Kidney capillary endothelial cell (primary cell): ENCODE results near the gene CCDC178.
"Not testable (repeated sequence)": the region's sequence is repeated elsewhere in the genome, so short reads cannot be mapped to it uniquely, and the experiment has no call there.

Experiments used
- DNase-seq: peaks from one replicate; pipeline ENCODE4 v3.0.0-alpha.2; 2018; ENCODE audit warnings: low spot score

CCDC178 gene

DNA sequence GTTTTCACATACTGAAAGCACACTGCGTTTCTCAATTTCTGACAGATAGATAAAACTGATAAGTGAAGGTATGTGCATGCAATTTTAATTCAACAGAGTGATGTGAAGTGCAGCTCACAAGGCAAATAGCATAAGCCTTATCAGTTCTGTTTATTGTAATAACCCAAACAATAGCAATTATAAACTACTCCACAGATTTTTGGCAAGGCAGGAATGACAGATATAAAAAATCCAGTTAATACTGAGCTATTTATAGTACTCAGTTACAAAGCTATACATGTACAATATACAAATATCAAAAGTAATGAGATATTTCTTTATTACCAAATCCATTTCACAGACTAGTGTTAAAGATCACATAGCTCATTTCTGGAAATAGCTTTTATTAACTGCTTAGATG lies 456.8 kb downstream of the CCDC178 start:
- DNase-seq, result no peak

DNA sequence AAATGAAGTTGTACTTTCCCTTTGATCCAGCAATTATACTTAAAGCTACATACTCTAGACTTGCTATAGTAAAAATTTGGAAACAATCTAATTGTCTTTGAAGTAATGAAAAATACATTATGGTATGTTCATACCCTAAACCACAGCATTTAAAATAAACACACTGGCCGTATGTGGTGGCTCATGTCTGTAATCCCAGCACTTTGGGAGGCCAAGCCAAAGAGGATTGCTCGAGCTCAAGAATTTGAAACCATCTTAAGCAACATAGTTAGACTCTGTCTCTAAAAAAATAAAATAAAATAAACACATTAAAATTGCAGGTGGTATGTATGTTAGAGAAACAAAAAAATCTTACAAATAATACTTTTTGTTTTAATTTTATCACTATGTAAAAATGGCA lies 459.6 kb downstream of the CCDC178 start:
- DNase-seq, result no peak

DNA sequence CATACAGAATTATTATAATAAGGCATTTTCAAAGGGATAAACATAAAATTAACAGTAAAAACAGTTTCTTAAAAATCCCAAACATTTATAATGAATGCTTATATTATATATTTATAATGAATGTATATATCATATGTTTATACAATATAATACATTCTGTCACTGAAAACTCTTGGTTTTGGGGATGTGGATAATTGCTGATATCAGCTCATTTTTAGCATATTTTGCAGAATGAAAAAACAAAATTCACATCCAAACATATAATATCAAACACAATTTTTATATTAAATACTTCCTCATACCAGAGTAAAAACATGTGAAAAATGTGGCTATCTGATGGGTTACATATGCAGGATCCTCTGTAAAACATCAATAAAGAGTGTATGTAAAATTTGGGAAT lies 465.0 kb downstream of the CCDC178 start:
- no peak for DNase-seq

DNA sequence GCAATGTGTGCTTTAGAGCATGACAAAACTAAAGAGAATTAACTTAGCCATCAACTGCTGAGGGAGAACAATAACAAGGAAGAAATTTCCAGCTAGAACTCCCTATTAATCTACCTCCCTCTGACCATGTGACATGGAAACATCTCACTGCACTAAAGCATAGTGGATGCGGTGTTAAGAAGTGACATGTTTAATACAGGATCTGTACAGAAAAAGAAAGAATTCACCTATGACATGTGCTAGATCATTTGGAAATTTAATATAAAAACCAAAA lies 465.4 kb downstream of the CCDC178 start:
- no peak for DNase-seq

DNA sequence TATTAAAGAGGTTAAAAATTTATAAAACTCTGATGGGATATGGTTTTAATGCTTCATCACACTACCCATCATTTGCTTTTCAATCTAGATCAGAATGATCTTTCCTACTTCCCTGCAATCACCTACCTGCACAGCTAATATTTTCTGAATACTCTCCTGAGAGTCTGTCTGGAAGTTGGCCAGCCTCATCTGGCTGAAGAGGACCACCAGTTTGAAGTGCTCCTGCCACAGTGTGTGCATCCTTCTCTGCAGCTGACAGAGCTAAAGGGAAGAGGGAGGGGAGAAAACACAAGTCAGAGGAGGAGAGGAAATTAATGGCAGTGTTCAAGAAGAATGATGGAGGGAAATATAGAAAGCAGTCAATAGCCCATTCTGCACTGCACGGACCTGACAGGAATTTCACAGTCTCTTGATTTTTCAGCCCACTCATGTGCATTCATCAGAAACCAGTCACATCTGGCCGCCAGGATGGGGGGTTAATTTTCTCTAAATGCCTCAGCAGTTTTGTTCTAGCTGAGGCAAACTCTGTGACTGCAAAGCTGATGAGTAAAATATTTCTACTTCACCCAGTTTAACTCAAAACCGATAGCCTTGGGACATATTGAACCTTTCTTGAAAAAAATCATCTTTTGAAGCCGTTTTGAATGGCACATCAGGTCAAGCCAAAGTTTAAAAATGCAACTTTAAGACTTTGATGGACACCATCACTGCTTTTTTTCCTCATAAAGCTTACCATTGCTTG lies 465.9 kb downstream of the CCDC178 start:
- no peak for DNase-seq

DNA sequence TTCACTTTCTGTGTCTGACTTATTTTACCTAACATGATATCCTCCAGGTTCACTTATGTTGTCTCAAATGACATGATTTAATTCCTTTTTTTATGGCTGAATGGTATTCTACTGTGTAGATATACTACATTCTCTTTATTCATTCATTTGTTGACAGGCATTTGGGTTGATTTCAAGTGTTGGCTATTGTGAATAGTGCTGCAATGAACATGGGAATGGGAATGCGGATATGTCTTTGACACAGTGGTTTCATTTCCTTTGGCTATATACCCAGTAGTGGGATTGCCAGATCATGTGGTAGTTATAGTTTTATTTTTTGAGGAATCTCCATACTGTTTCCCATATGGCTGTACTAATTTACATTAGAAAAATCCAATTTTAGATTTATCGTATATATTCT lies 472.3 kb downstream of the CCDC178 start:
- no peak for DNase-seq

DNA sequence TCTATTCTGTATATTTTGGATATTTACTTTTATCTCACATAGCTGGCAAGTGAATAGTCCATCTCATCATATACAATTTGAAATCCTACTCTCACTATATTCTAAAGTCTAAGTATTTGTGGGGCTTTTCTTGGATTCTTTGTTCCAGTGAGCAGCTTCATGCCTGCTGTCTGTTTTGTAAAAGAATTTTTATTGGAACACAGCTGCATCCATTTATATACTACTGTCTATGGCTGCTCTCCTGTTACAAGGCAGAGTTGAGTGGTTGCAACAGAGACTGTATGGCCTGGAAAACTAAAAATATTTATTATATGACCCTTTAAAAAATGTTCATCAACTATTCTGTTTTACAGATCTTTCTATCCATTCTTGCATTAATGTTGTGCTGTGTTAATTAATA lies 474.4 kb downstream of the CCDC178 start:
- no peak for DNase-seq

DNA sequence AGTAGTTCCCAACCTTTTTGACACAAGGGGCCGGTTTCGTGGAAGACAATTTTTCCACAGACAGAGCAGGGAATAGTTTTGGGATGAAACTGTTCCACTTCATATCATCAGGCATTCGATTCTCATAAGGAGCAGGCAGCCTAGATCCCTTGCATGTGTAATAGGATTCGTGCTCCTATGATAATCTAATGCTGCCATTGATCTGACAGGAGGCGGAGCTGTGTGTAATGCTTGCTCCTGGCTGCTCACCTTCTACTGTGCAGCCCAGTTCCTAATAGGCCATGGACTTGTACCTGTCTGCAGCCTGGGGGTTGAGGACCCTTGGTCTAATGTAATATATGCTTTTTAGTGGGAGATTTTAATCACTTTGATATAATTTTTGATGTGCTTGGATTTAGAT lies 479.0 kb downstream of the CCDC178 start:
- DNase-seq, result no peak

DNA sequence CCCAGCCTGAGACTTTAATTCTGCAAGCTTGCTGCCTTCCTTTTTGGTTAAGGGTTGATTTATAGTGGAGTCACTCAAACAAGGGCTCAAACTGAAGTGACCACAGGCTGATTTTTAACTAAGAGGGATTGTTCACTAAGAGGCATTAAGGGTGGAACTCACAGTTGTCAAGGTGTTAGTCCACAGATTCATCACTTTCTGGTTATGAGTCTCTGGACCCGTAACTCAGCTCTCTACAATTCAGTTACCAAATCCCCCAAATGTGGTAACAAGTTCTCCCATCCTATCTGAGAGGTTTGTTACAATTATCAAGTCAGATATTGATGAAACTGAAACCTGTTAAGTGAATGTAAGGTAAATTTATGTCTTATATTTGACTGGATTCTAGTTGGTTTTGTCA lies 481.8 kb downstream of the CCDC178 start:
- DNase-seq, result no peak

DNA sequence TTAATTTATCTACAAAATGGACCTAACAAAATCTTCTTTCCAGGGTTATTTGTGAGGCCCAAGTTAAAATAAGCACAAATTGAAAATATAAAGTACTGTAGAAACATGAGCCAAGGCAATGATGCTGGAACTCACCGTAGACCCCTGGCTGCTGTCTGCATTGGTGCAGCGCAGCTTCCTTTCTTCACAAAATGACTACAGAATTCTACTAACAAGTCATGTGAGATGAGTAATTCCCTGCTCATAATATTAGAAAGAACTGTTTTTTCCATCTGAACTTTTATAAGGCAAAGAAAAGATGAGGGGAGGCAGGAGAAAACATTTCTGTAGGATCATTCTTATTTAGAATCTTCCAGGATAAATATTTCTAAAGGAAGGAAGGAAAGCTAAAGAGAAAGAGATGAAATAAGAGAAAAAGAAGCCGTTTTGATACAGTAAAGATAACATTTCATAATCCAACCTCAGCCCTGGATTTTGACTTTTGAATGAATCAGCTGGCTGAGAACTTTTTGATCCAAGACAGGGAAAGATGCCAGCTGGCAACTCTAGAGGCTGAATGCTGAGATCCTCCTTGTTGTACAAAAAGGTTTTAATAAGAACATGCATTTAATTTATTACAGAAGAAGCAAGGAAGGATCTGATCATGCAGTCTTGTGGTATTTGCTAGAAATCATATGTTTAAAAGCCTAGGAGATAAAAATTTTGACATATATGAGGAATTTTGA lies 483.8 kb downstream of the CCDC178 start:
- DNase-seq, result no peak

DNA sequence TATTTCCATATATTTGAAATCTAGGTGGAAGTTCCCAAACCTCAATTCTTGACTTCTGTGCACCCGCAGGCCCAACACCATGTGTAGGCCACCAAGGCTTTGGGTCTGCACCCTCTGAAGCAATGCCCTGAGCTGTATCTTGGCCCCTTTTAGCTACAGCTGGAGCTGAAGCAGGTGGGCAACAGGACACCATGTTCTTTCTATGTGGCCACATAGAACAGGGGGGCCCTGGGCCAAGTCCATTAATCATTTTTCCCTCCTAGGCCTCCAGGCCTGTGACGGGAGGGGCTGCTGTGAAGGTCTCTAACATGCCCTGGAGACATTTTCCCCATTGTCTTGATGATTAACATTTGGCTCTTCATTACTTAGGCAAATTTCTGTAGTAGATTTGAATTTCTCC lies 488.2 kb downstream of the CCDC178 start:
- not testable (repeated sequence) for DNase-seq

DNA sequence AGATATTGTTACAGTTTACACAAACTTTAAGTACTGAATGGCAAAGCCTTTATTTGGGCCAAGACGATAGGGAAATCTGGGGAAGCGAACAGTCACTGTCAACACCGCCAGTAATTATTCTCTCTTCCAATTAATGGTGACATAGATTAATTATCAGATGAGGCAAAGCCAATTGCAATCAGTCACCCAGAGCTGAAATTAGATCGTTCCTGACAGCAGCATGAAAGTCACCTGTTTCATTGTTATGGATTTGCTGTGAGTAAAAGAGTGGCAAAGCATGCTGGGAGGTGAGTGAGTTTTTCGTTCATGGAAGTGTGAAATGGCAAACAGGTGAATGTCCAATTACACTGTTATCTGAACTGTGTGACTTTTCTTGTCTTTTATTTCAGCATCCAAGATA lies 502.9 kb downstream of the CCDC178 start:
- DNase-seq, result no peak

DNA sequence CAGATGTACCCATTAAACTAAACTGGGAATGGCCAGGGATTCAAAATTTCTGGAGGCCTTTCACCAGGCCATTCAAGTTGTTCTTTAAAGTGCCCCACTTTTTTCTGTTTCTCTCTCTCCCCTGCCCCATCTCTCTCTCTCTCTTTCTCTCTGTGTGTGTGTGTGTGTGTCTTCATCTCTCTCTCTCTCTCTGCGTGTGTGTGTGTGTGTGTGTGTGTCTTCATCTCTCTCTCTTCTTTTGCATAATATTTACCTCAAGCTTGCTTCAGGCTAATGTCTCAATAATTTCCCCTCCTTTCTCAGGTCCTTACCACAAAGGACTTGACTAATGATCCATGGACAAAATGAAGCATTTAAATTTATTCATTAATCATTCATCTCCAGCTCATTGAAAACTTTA lies 503.5 kb downstream of the CCDC178 start:
- DNase-seq, result no peak

DNA sequence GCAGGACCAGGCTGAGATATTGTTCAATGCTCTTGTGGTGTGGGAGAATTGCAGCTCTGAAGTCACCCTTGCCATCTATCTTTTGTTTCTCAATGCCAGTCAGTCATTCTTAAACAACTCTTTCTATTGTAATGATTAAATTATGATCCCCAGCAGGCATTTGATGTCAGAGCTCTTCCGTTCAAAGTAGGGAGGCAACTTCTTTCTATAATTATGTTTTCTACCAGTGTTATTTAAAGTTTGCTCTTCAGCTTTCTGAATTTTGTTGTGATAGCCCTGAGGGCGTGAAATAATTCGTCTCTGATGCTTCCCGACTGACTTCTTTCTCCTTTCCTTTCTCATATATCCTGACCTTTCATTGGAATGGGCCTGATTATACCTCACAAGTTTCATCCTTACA lies 506.3 kb downstream of the CCDC178 start:
- no peak for DNase-seq

DNA sequence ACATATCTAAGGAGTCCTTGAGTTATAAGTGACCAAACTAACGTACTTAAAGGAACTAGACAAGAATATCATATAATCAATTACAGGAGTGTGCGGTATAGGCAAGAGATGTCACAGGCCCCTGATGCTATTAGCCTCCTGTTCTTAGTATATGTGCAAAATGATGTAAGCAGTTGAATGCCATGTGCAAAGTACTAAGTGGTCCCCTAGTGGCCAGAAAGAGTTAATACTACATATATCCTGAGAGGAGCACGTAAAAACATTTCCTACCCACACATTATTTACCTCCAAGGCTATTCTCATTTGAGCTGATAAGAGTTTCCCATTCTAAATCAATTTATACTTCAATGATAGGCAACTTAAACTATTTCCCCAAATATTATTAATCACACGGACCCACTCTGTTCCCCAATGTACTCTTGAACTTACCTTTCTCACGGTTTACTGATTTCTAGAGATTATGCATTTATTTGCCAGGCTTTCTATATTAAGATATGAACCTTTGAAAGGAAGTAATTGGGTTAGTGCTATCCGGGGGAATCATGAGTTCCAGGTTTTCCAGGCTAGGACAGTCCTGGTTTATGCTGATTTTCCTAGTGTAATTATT lies 509.7 kb downstream of the CCDC178 start:
- peak; percentile 40 for DNase-seq

DNA sequence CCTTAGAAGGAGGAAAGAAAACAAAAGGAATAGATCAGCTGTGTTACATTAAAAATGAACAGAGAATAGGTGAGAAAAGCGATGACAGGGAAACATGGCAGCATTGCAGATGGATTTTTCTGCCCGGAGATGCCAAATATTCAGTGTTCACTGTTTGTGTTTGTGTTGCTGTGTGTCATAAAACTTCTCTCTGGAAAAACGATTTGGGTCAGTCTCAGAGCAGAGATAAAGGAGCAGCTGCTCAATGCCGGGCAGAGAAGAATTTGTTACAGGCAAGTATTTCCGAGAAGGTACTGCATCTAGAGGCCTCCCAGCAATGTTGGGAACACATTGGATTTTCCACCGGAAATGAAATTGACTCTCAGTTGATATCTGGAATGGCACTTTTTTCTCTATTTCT lies 511.3 kb downstream of the CCDC178 start:
- DNase-seq, result no peak

DNA sequence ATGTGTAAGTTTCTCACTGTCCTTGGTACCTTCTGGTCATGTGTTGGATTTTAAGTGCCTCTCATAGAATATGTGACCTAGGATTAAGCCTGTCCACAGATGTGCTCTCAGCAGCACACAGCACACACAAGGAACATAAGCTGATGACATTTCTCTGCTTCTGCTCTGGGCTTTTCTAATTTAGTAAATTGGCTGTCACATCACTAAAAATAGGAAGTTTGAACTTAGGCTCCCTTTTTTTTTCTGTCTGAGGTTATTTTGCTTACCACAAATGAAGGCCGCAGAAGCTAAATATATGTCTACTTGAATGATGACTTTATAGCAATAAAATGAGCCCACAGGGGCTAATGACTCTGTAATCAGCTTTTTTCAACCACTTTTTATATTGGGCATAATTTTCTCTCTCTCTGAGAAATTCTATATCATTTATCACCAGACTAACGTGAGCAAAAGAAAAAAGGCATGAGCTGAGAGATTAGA lies 517.5 kb downstream of the CCDC178 start:
- no peak for DNase-seq

DNA sequence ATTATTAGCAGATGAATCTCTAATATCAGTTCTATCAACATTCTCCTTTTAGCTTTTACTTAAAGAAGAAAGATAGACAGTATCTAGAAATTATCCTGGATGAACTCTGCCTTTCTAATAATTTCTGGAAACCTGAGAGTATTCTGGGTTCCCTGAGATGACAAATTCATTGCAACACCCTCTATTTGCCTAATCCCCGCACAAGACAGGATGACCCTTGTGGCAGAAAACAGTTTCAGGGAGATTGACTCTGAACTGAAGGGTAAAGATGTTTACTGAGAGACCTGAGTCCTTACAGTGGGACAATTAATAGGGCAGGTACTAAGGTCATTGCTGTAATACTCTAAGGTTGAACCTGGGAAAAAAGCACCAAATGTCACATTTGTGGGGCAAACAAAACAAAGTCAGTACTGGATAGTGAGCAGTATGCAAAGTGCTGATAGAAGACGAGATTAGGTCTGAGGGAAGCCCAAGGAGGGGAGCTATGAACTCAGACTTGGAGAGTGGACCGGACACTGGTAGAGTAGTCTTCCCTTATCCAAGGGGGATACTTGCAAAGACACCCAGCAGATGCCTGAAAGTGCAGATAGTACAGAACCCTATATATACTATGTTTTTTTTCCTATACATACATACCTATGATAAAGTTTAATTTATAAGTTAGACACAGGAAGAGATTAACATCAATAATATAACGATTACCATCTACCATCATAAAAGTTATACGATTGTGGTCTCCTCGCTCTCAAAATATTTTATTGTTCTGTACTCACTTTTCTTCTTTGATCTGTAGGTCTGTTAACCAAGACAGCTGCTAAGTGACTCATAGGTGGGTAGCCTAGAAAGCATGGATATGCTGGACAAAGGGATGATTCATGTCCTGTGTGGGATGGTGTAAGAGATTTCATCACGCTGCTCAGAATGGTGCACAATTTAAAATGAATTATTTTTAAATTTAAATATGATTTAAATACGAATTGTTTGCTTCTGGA lies 519.4 kb downstream of the CCDC178 start:
- peak; percentile 90 for DNase-seq

DNA sequence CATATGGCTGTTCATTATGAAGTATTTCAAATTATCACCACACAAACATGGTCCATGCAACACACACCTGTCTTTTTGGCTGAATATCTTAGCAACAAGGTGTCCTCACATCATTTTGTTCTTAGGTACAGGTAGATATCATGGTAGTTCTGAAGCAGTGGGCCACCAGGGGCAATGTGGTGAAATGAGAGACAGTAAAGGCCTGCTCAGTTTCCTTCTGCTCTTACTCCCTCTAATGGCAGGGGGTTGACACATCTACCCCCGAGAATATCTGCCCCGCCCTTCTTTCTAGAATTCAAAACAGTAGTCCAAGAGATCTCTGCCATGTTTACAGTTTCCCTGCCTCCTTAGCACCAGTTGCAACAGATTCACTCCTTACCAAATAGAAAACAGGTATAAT lies 520.7 kb downstream of the CCDC178 start:
- DNase-seq, result peak; percentile 42

DNA sequence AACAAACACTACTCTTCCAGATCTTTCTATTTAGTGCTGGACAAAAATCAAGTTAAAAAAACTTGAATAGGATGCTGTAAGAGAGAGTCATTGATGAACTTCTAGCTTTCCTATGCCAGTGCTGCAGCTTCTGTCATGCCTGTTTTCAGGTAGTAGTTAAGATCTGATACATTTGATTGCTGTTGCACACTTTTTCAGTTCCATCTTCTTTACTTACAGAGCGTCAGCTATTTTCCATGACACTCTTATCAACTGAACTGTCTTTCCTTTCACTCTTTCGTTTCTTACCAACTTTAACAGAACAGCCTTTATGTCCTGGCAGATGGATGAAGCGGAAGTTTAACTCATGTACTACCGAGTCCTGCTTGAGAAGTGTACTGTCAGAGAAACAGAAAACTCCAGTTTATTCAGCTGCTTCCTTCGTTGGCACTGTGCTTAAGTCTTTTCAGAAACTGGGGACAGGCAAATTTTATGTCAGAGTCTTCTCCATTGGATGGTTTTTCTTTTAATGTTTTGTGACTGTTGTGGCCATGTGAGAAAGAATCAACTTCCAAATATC lies 521.8 kb downstream of the CCDC178 start:
- DNase-seq, result no peak

DNA sequence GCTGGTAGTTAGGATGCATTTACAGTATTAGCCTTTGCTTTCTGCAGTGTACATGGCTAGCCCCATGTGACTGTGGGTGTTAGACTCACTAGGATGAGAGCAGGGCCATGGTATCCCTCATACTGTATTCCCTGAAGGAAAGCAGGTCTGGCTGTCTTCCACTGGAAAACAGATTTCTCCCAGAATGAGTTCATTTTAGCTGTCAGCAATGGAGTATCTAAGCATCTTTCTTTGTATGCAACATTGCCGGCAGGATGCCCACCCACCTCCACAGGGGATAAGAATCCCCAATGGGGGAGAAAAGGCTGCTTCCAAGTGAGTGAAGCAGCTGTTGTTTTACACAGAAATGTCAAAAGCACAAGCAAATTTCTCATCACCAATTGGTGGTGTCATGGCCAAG lies 525.0 kb downstream of the CCDC178 start:
- DNase-seq, result no peak
